Activated CD8-positive, alpha-beta T cell treated with anti-CD3 and anti-CD28 coated beads for 36 hours (primary cell): Measurements from ENCODE around the gene C6orf136. TPM values are rescaled to one million over a fixed set of nuclear protein-coding genes. Genes with fewer than 3 reads are reported as not detected.

Experiments used
- ATAC-seq: fragments of 200-7000 bp; cut with Tn5 transposase; one replicate; pipeline ENCODE4 v1.10.0; 2021; ENCODE audit warnings: mild to moderate bottlenecking, moderate library complexity
- CTCF ChIA-PET: fragments of 350-600 bp; sonication (Branson Sonifier 250); formaldehyde crosslinking; loops from one replicate; lab custom pipeline; 2021; ENCODE audit warnings: antibody characterized with exemption; lab: Charles Lee
- POLR2A ChIA-PET: fragments of 350-600 bp; sonication (Branson Sonifier 250); formaldehyde crosslinking; loops from one replicate; lab custom pipeline; 2021; ENCODE audit warnings: antibody characterized with exemption; lab: Charles Lee
- DNase-seq: peaks from one replicate; pipeline ENCODE4 v3.0.0-alpha.2; 2020
- H3K27ac Mint-ChIP-seq: one replicate; pipeline ENCODE4 v1.8.0; 2021; ENCODE audit warnings: mild to moderate bottlenecking, mixed read lengths
- H3K27me3 Mint-ChIP-seq: one replicate; pipeline ENCODE4 v1.8.0; 2021; ENCODE audit warnings: mixed read lengths
- H3K36me3 Mint-ChIP-seq: one replicate; pipeline ENCODE4 v1.8.0; 2021; ENCODE audit warnings: low read depth, mixed read lengths
- H3K4me1 Mint-ChIP-seq: one replicate; pipeline ENCODE4 v1.8.0; 2021; ENCODE audit warnings: low read depth, mixed read lengths
- H3K4me3 Mint-ChIP-seq: one replicate; pipeline ENCODE4 v1.8.0; 2021; ENCODE audit warnings: mild to moderate bottlenecking, moderate library complexity, mixed read lengths
- H3K9me3 Mint-ChIP-seq: one replicate; pipeline ENCODE4 v1.8.0; 2021; ENCODE audit warnings: mixed read lengths
- intact Hi-C: fragments of 100-400 bp; cut with micrococcal nuclease; formaldehyde crosslinking; loops from one replicate; pipeline ENCODE4 v1.10.0; 2022
- total RNA-seq, 2 experiments: library from RNA; stranded (reverse); gene quantifications; one replicate each; pipeline ENCODE4 v1.2.3, GENCODE V29; 2021
- TF ChIP-seq, protein P1 (sequence below): fragments of 200-600 bp; IDR thresholded peaks from one replicate; pipeline ENCODE4 v1.8.0; 2022; ENCODE audit warnings: antibody characterized with exemption, mild to moderate bottlenecking

Gene C6orf136
- total RNA-seq, 2 experiments from 2014 or later = 34.8 to 40.1 TPM

DNA sequence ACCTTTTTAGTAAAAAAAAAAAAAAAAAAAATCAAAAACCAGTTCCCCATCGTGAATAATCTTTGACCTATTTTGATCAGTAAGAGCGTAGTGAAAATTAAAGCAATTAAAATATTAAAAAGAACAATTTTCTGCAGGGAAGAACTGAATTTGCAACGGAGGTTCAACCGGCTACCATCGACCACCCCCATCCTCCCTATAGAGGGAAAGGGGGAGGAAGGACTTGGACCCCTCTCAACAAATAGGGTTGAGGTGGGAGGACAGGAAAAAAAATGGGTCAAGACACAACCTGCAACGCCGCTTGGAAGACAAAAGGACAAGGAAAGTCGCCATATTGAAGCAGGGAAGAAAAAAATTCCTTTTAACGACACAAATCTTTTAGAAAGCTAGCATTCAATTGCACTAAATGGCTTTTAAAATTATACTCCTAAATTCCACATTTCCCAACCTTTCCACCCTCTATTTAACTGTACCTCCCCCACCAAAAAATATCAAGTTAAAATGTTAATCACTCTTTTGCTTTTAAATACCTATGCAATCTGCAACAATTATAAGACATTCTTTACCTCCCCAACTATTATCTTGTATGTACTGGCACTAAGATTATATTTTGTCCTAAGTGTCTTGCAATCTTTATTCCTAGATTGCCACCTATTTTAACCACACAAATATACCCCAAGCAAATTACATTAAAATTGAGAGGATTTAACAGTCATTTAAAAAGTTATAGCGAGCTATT, 31.5 kb upstream of the C6orf136 start:
- Mint-ChIP-seq H3K4me1 (peaks cover 50% of the 10 kb centered on the region), H3K4me3 (peak overlapping the region; percentile 95), H3K36me3 (peaks cover 76% of the 10 kb centered on the region), H3K27me3 (no peaks in the 10 kb centered on the region), H3K27ac (peak overlapping the region; percentile 98), H3K9me3 (no peaks in the 10 kb centered on the region)
- TF ChIP-seq, protein P1, sequence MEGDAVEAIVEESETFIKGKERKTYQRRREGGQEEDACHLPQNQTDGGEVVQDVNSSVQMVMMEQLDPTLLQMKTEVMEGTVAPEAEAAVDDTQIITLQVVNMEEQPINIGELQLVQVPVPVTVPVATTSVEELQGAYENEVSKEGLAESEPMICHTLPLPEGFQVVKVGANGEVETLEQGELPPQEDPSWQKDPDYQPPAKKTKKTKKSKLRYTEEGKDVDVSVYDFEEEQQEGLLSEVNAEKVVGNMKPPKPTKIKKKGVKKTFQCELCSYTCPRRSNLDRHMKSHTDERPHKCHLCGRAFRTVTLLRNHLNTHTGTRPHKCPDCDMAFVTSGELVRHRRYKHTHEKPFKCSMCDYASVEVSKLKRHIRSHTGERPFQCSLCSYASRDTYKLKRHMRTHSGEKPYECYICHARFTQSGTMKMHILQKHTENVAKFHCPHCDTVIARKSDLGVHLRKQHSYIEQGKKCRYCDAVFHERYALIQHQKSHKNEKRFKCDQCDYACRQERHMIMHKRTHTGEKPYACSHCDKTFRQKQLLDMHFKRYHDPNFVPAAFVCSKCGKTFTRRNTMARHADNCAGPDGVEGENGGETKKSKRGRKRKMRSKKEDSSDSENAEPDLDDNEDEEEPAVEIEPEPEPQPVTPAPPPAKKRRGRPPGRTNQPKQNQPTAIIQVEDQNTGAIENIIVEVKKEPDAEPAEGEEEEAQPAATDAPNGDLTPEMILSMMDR = no peak
- intact Hi-C loops = loop anchor here (5.0 kb wide), 2 partner anchors 67 to 128 kb away; partner anchors contain the start of gene HLA-E
- ATAC-seq = no peak
- POLR2A ChIA-PET = interaction anchor here (0.6 to 5.3 kb wide), 49 partner anchors 11 to 583 kb away, joined by 3 to 121 read pairs (median 4); partner anchors contain the start of genes ABCF1, ATAT1, C6orf136 and DHX16
- peak; percentile 44 for DNase-seq
- CTCF ChIA-PET = interaction anchor here (0.8 to 4.7 kb wide), 8 partner anchors 9 to 119 kb away, joined by 3 to 50 read pairs (median 4); partner anchors contain the start of gene TUBB

DNA sequence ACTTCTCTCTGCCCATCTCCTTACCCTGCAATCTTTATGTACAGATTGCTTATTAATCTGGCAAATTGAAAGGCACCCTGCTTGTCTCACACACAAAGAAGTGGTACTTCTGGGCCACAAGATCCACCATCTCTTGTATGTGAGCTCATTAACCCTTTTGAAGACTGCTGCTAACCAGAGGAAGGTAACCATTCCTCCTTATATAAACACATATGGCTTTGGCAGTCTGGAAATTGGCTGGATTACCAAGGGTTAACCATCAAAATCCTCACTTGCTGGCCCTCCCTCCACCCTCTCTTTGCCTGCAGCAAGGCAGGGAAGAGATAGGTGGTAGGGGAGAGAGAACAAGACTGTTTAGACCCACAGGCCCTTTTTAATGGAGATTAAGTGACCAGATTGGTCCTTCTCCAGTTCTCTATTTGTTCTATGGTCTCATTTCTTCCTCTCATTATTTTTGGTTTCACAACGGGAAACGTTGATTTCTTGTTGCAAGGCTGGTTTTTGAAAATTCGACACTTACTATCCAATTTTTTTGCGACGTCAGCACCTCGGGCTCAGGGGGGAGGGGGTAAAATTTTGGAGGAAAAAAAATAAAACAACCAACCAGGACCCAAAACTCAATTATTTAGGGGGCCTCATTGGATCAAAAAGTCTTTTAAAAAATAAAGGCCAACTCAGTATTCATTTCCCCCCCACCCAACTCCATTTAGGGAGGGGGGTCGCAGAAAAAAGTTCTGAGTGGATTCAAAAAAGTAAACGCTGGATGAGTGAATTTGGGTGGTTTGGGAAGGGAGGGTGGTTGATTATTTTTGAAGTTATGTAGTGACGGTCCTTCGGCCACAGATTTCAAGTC, 30.7 kb upstream of the C6orf136 start:
- H3K27ac Mint-ChIP-seq = peak overlapping the region; percentile 98
- ChIA-PET CTCF (interaction anchor here (1.5 to 4.7 kb wide), 3 partner anchors 19 to 105 kb away, joined by 5 to 50 read pairs (median 6); partner anchors contain the start of gene TUBB), POLR2A (interaction anchor here (0.6 to 5.3 kb wide), 36 partner anchors 10 to 582 kb away, joined by 3 to 121 read pairs (median 5); partner anchors contain the start of genes ABCF1, ATAT1, C6orf136 and DHX16)
- intact Hi-C loops = loop anchor here (2.0 to 5.0 kb wide), 3 partner anchors 66 to 129 kb away; partner anchors contain the start of genes HLA-E and TUBB
- DNase-seq (no peak), ATAC-seq (no peak)
- H3K4me1 Mint-ChIP-seq = peaks cover 45% of the 10 kb centered on the region
- no peaks in the 10 kb centered on the region for H3K27me3 Mint-ChIP-seq
- TF ChIP-seq, protein P1 = no peak
- peak overlapping the region; percentile 95 for H3K4me3 Mint-ChIP-seq
- H3K9me3 Mint-ChIP-seq = no peaks in the 10 kb centered on the region
- H3K36me3 Mint-ChIP-seq = peaks cover 73% of the 10 kb centered on the region

DNA sequence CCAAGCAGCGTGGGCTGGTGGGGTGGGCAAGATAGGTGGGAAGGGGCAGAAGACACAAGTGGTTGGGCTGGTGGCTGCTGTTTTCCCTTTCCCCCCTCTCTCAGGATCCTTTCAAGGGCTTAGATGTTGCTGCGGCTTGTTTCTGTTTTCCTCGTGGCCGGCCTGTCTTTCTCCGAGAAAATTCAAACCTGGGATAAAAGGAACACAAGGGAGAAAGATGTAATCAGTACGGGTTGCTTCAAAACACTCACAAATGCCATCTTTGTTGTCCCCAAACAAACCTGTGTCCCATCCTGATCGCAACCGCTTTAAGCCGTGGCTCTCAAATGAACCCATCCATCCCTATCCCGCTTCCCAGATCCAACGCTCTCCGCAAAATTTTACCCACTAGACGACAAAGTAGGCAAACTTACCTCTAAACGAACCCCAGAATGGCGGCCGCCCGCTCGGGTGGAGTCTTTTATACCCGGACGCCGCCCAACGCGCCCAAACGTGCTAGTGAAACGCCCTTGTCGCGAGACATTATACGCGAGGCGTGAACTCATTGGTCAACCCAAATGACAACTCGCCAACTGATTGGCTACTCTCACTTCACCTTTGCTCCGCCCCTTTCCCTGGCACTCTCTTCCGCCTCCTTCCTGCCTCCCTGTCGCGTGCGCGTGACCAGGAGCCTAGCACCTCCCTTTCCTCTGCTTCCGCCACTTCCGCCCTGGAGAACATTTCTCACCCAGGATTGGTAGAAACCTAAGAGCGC, 29.9 kb upstream of the C6orf136 start, which contains the start of gene PPP1R10:
Gene PPP1R10, minus strand, starts transcription at position 433 of the 754 bp plus-strand sequence. CDS start 7,299 bp downstream, outside the sequence.
- no peaks in the 10 kb centered on the region for H3K27me3 Mint-ChIP-seq
- CTCF ChIA-PET = interaction anchor here (1.1 to 2.7 kb wide), 5 partner anchors 15 to 114 kb away, joined by 3 to 25 read pairs (median 8); no protein-coding TSS in a partner anchor
- peak within 1 kb of the TSS; percentile 95 for H3K4me3 Mint-ChIP-seq
- intact Hi-C loops = loop anchor here (2.0 to 5.0 kb wide), 3 partner anchors 65 to 130 kb away; partner anchors contain the start of genes HLA-E and TUBB
- H3K36me3 Mint-ChIP-seq = peaks cover 68% of the 10 kb centered on the region
- TF ChIP-seq, protein P1 = no peak
- no peaks in the 10 kb centered on the region for H3K9me3 Mint-ChIP-seq
- DNase-seq = peak; percentile 99
- peak within 1 kb of the TSS; percentile 98 for H3K27ac Mint-ChIP-seq
- H3K4me1 Mint-ChIP-seq = peaks cover 39% of the 10 kb centered on the region
- POLR2A ChIA-PET = interaction anchor here (0.6 to 5.3 kb wide), 27 partner anchors 9 to 827 kb away, joined by 3 to 66 read pairs (median 5); partner anchors contain the start of genes ABCF1, ATAT1, DHX16 and IER3
- ATAC-seq = peak; percentile 82

DNA sequence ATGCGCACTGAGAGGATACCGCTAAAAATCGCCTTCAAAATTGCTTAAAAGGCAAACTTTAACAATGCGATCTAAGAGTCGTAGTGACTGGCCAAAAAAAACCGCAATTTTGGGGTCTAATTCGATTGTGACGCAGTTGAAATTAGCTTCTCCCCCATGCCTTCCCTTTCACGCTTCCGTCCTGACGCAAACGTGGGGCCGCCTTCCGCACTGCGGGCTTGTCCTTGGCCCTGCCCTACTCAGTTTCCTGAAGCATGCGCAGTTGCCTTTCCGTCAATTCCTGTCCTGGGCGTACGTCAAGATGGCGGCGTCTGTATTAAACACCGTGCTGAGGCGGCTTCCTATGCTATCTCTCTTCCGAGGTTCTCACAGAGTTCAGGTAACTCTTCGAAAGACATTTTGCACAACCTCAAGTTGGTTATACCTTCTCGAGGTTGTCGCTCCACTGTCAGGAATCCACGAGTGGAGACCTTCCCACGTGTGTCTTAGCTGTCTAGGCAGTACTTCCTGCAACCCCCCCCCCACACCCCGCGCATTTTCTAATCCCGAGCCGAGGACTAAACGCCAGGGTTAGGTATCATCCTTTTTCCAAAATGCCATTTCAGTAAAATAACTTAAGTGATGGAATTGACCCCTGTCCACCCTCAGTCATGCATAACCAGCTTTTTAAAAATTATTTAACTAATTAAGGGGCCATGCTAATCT, 29.2 kb upstream of the C6orf136 start, which contains the start of gene MRPS18B:
Gene MRPS18B, plus strand, starts transcription at position 276 of the 705 bp plus-strand sequence. Its CDS starts 26 bp downstream, at position 302.
- Mint-ChIP-seq H3K27me3 (no peaks in the 10 kb centered on the region), H3K4me1 (peaks cover 37% of the 10 kb centered on the region), H3K36me3 (peaks cover 66% of the 10 kb centered on the region), H3K4me3 (peak within 1 kb of the TSS; percentile 95), H3K27ac (peak within 1 kb of the TSS; percentile 98), H3K9me3 (no peaks in the 10 kb centered on the region)
- ATAC-seq (peak; percentile 82), DNase-seq (peak; percentile 99)
- intact Hi-C loops = loop anchor here (2.0 to 5.0 kb wide), 3 partner anchors 65 to 130 kb away; partner anchors contain the start of genes HLA-E and TUBB
- ChIA-PET CTCF (interaction anchor here (0.9 to 2.7 kb wide), 15 partner anchors 9 to 259 kb away, joined by 3 to 25 read pairs (median 4); partner anchors contain the start of gene ATAT1), POLR2A (interaction anchor here (0.6 to 2.8 kb wide), 37 partner anchors 7 to 828 kb away, joined by 3 to 27 read pairs (median 4); partner anchors contain the start of genes ABCF1, ATAT1, DHX16 and GNL1)
- TF ChIP-seq, protein P1 = no peak
